ENCODE measurements around the gene BSDC1.
A peak's percentile ranks its signal among the peaks of the same experiment; 100 is the strongest.
"Not testable (repeated sequence)": the region's sequence is repeated elsewhere in the genome, so short reads cannot be mapped to it uniquely, and the experiment has no call there.

BSDC1 gene

GRCh38 chr1:32362474-32363313 lies 31.5 kb downstream of the BSDC1 start, which contains the start of the genes FAM229A and TSSK3:
Gene FAM229A (minus strand): TSS chr1:32362485. CDS start chr1:32362091, 394 bp downstream.
Gene TSSK3 (plus strand): TSS chr1:32362539. CDS start chr1:32362702, 163 bp downstream.
- peak; percentile 26 for TF ChIP-seq CTCF (IDR thresholded peaks at IDR 0.05)
- no peak for TF ChIP-seq ZFX (IDR thresholded peaks at IDR 0.05; ENCODE audit: borderline replicate concordance)

GRCh38 chr1:32361674-32362473 lies 32.4 kb downstream of the BSDC1 start:
- peak; percentile 81 for TF ChIP-seq CTCF (IDR thresholded peaks at IDR 0.05)
- no peak for TF ChIP-seq ZFX (IDR thresholded peaks at IDR 0.05; ENCODE audit: borderline replicate concordance)
- peak overlapping the region; percentile 74 for H3K27ac ChIP-seq

More at GRCh38 chr1:32362474-32363313, 31.5 kb downstream of the BSDC1 start, which contains the start of the genes FAM229A and TSSK3:
- H3K27ac ChIP-seq: peak within 1 kb of the TSS; percentile 74

GRCh38 chr1:32361308-32361673 lies 33.0 kb downstream of the BSDC1 start:
- TF ChIP-seq ZFX (IDR thresholded peaks at IDR 0.05; ENCODE audit: borderline replicate concordance): no peak
- TF ChIP-seq CTCF (IDR thresholded peaks at IDR 0.05): no peak
- H3K27ac ChIP-seq: peak overlapping the region; percentile 74

GRCh38 chr1:32358435-32358834 lies 35.8 kb downstream of the BSDC1 start:
- H3K27ac ChIP-seq: peak overlapping the region; percentile 8; the same call in 1 of the 2 replicates
- no peak for TF ChIP-seq CTCF (IDR thresholded peaks at IDR 0.05)

GRCh38 chr1:32357614-32358013 lies 36.6 kb downstream of the BSDC1 start:
- H3K27ac ChIP-seq: no peak overlapping the region
- TF ChIP-seq CTCF (IDR thresholded peaks at IDR 0.05) (no peak), ZFX (IDR thresholded peaks at IDR 0.05; ENCODE audit: borderline replicate concordance) (no peak)

- 0 out of 2 replicates have a peak overlapping the region, but pooled peaks have one; percentile 7 for H3K27ac ChIP-seq
- TF ChIP-seq ZFX (IDR thresholded peaks at IDR 0.05; ENCODE audit: borderline replicate concordance) (no peak), CTCF (IDR thresholded peaks at IDR 0.05) (no peak)
These were observed 37.8 kb downstream of the BSDC1 start for GRCh38 chr1:32356478-32356877.

- H3K27ac ChIP-seq: not testable (repeated sequence)
These were observed 38.5 kb downstream of the BSDC1 start for GRCh38 chr1:32355778-32356177.

Measured in 22Rv1 (cell line).